ENCODE results near the gene ZSCAN5B.
"Not testable (repeated sequence)": the region's sequence is repeated elsewhere in the genome, so short reads cannot be mapped to it uniquely, and the experiment has no call there.

The ZSCAN5B gene

DNA sequence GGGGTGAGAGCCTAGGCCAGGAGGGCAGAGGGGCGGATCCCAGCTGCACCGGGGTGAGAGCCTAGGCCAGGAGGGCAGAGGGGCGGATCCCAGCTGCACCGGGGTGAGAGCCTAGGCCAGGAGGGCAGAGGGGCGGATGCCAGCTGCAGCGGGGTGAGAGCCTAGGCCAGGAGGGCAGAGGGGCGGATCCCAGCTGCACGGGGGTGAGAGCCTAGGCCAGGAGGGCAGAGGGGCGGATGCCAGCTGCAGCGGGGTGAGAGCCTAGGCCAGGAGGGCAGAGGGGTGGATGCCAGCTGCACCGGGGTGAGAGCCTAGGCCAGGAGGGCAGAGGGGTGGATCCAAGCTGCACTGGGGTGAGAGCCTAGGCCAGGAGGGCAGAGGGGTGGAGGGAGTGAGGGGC is 21.3 kb downstream of the ZSCAN5B start:
- DNase-seq (ENCODE audit: low spot score): not testable (repeated sequence)

DNA sequence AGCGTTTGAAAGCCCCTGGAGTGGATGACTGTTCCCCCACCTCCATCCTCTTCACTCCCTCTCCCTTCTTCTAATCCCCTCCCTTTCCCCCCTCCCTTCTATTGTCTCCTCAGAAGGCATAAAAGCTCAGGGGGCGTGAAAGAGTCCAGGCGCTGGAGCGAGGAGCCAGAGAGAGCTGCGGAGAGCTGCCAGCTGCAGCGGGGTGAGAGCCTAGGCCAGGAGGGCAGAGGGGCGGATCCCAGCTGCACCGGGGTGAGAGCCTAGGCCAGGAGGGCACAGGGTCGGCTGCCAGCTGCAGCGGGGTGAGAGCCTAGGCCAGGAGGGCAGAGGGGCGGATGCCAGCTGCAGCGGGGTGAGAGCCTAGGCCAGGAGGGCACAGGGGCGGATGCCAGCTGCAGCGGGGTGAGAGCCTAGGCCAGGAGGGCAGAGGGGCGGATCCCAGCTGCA is 21.7 kb downstream of the ZSCAN5B start, which contains the start of gene GALP:
TSS of gene GALP (plus strand) at position 148 of the 447 bp plus-strand sequence. CDS start 1,101 bp downstream, outside the sequence.
- not testable (repeated sequence) for DNase-seq (ENCODE audit: low spot score)

DNA sequence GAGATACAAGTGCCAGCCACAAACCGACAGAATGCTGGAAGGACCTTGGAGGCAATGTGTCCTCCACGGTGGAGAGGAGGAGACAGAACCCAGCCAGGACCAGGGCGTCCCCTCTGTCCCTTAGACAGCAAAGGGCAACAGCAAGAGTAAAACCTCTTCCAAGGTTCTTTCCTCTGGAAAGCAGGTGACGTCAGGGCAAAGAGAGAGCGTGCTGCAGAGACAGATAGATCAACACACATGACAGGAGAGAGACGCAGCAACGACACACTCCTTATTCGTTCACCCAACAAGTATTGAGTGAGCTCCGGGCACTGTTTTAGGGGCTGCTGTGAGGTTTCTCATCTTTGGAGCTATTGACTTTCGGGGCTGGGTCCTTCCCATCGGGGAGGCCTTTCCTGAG is 23.0 kb downstream of the ZSCAN5B start:
- DNase-seq (ENCODE audit: low spot score): no peak

DNA sequence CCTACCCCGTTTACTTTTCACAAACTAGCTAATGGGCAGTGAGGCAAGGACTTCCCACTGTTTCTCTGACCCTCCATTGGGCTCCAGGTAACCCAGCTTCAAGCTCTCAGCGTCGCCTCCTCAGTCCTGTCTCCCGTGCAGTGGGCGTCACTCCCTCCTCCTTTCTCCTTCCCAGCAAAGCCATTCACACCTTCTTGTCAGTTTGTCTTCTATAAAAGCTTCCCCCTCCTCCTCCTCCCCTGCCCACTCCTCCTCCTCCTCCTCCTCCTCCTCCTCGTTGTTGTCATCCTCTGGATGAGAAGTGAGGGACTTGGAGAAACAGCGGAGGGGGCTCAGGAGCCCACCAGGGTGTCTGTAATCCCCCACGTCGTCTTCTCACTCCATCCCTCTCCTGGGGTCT is 23.5 kb downstream of the ZSCAN5B start:
- DNase-seq (ENCODE audit: low spot score): no peak

DNA sequence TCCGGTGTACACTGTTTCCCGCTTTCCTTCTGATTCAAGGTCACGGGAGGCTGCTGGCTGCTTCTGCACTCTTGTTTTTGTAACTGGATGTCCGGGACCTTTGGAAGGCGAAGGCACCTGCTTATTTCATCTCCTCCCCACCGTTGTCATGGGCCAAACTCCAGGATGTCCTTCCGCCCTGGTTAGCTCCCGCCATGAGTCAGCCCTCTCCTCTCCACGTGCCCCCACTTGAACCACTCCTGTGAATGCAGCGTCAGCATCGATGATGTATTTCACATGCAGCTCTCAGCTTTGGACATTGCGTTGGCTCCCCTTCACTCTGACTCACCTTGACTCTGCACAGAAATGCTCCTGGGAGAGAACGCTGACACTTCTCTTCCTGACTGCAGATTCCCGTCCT is 27.3 kb downstream of the ZSCAN5B start:
- no peak for DNase-seq (ENCODE audit: low spot score)

DNA sequence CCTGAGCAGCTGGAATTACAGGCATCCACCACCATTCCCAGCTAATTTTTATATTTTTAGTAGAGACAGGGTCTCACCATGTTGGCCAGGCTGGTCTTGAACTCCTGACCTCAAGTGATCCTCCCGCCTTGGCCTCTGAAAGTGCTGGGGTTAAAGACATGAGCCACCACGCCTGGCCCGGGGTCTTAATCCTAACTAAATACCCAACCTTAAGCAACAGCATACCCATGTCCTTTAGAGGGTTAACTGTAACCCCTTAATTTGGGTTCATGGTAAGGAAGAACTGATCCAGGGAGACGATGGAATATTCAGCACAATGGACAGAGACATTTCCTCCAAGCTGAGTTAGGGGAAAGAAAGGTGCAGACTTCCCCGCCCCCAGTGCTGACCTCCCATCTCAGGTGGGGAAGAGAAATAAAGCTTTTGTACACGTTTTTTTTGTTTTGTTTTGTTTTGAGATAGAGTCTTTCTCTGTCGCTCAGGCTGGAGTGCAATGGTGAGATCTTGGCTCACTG is 30.5 kb downstream of the ZSCAN5B start:
- no peak for DNase-seq (ENCODE audit: low spot score)

DNA sequence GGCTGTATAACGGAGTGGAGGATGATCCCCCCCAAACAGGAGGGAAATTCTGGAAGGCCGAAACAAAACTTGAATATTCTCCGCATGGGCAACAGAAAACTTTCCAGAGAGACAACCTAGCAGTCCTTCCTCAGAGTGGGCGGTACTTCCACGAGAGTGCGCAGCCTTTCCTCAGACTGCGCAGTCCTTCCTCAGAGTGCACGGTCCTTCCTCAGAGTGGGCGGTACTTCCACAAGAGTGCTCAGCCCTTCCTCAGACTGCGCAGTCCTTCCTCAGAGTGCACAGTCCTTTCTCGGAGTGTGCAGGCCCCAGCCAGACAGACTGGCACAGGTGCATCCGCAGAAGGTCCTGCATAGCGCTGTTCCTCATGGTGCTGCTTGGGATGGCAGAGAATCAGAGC is 34.5 kb downstream of the ZSCAN5B start:
- no peak for DNase-seq (ENCODE audit: low spot score)

DNA sequence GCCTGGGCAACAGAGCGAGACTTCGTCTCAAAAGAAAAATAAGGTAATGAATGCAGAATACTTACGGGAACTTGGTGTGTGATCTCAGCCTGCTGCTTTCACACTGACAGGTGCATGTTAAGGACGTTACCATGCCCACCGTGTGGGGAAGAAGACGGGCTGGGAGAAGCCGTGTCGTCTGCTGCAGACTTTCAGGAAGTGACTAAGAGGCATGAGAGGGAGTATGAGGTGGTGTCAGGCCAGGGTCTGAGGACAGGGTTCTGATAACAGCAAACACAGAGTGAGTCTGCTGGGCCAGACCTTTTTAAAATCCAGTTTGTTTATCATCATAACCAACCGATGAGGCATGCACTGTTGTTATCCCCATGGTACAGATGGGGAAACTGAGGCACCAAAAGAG is 35.3 kb downstream of the ZSCAN5B start:
- DNase-seq (ENCODE audit: low spot score): no peak

DNA sequence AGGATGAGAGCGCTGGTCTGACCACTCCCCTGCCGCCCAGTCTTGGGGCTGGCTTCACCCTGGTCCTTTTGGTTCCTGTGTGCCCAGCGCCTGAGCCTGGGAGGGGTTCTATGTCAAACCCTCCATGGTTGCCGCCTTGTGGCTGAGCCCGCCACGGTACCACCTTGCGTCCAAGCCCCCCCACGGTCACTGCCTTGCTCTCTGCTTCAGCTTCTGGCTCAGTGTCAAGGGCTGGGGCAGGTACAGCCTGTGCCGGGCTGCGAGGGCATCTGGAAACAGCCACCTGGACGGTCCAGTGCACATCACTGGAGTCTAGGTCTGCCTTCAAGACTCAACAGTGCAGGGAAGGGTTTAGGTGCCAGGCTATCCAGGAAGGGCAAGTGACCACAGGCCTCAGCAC is 36.0 kb downstream of the ZSCAN5B start:
- DNase-seq (ENCODE audit: low spot score): no peak

DNA sequence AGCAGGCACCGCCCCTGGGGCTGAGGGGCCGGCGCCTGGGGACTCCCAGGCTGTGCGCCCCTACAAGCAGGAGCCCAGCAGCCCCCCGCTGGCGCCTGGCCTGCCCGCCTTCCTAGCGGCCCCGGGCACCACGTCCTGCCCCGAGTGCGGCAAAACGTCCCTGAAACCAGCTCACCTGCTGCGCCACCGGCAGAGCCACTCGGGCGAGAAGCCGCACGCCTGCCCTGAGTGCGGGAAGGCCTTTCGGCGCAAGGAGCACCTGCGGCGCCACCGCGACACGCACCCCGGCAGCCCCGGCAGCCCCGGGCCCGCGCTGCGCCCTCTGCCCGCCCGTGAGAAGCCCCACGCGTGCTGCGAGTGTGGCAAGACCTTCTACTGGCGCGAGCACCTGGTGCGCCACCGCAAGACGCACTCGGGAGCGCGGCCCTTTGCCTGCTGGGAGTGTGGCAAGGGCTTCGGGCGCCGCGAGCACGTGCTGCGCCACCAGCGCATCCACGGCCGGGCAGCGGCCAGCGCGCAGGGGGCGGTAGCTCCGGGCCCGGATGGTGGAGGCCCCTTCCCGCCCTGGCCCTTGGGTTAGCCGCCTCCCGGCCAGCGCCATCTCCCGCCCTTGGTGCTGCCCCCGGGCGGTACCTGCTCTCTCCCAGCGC is 37.8 kb downstream of the ZSCAN5B start:
- no peak for DNase-seq (ENCODE audit: low spot score)

DNA sequence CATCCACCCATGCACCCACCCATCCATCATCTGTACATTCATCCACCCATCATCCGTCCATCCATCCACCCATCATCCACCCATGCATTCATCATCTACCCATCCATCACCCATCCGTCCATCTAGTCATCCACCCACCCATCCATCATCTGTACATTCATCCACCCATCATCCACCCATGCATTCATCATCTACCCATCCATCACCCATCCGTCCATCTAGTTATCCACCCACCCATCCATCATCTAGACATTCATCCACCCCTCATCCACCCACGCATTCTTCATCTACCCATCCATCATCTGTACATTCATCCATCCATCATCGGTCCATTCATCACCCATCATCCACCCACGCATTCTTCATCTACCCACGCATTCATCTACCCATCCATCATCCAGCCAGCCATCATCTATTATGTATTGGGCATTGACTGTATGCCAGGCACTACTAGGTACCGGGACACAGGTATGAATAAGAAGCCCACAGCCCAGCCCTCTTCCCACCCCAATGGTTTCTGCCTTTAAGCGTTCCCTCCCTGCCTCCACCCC is 38.5 kb downstream of the ZSCAN5B start:
- DNase-seq (ENCODE audit: low spot score): no peak

DNA sequence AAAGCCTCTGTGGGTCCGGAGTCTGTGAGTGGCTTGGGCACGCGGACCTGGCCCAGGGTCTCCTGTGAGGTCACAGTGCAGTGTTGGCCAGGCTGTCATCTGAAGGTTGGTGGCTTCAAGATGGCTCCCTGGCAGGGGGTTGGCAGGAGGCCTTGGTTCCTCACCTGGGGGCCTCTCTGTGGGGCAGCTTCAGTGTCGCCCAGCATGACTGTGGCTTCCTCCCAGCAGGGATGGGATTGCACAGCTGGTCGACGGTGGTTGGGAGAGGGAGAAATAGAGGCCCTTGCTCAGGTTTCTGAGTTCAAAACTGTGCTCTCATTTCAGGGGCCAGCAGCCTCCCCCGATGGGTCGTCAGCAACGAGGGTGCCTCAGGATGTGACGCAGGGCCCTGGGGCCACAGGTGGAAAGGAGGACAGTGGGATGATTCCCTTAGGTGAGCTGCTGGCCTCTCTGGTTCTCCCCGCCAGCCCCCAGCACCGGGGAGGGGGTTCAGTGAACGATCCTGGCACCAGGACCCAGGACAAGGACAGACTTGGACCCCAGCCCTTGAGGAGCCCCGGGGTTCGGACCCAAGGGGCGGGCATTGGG is 39.3 kb downstream of the ZSCAN5B start:
- DNase-seq (ENCODE audit: low spot score): no peak

DNA sequence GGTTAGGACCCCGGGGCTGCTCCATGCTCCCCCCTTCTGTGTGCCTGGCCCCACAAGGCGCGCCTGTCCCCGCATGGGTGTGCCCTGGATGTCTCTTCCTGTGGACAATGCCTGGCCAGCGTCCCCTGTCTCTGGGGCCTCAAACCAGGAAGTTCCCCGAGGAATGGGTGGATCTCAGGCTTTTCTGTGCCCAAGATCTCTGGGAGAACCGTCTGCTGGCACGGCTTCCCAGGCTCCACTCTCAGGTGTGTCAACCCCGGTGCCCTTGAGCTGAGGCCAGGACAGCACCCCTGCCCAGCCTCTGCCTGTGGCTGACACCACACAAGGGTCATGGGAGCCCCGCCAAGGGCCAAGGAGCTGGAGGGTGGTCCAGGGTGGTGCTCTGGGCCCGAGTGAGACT is 40.8 kb downstream of the ZSCAN5B start:
- DNase-seq (ENCODE audit: low spot score): no peak

DNA sequence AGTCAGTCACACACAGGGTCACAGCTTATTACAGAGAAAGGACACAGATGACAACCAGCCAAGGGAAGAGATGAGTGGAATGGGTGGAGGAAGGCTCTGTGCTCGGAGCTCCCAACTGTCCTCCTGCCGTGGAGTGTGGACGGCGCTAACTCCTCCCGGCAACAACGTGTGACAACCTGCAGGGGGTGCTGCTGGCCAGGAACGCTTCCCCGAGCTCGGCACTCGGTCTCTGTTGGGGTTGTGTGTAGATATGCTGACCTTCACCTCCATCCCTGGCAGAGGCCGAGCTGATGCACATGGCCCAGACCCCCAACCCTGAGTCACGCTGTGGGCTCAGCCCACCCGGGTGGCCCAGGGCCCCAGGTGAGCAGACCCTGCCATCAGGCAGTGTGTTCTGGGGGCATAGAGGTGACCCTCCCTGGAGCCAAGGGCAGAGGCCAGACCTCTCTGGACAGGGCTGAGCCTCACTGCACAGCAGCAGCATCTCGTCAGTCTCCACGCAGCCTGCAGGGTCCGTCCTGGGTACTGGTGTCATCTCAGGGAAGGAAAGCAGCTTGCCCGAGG is 42.4 kb downstream of the ZSCAN5B start:
- peak; percentile 33 for DNase-seq (ENCODE audit: low spot score)

DNA sequence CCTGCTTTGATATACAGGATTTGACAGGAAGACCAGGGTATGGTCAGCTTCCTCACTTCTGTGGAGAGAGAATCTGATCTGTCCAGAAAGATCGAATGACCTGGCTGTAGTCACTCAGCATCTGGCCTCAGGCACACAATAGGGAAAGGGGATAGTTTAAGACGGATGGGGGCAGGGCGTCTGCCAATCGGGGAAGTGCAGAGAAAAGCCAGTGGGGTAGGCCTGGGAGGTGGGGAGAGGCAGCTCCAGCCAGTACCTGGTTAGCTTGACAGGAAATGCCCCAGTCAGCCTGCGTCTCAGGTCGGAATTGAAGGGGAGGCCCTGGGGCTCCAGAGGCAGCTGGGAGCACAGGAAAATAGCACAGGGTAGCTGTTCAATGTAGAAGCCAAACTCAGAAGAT is 44.1 kb downstream of the ZSCAN5B start:
- no peak for DNase-seq (ENCODE audit: low spot score)

DNA sequence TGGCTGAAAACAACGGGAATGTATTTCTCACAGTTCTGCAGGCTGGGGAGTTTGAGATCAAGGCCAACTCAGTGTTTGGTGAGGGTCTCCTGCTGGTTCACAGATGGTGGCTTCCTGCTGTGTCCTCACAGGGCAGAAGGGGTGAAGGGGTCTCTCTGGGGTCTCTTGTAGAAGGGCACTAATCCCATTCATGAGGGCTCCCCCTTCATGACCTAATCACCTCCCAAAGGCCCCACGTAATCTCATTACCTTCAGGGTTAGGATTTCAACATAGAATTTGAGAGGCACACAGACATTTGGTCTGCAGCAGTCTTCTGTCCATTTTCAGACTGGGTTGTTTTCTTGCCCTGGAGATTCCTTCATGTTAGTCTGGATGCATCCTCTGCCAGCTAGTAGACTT is 44.9 kb downstream of the ZSCAN5B start:
- DNase-seq (ENCODE audit: low spot score): no peak

DNA sequence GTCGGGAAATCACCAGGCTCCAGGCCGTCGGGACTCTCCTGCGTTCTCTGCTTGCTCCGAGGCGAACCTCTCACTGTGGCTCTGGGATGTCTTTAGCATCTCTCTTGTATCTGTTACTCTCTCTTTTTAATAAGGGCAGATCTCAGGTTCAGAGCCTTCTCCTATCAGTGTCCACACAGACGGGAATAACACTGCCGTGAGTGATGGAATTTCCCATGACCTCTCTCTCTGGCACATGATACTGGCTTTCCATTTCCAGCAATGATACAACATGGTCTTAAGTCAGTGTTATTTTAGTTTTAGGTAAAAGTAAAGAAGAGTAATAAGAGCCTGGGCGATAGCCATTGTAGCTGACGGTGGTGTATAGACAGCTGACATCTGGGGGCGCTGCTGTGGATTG is 47.2 kb downstream of the ZSCAN5B start:
- DNase-seq (ENCODE audit: low spot score): no peak

DNA sequence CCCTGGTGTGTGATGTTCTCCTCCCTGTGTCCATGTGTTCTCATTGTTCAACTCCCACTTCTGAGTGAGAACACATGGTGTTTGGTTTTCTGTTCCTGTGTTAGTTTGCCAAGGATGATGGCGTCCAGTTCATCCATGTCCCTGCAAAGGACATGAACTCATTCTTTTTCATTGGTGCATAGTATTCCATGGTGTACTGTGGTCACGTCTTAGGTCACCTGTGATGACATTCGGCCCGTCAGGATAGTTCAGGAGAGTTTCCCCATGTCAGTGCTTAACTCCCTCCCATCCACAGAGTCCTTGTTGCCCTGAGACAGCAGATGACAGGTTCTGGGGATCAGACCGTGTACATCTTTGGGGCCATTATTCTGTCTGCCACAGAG is 47.9 kb downstream of the ZSCAN5B start:
- no peak for DNase-seq (ENCODE audit: low spot score)

DNA sequence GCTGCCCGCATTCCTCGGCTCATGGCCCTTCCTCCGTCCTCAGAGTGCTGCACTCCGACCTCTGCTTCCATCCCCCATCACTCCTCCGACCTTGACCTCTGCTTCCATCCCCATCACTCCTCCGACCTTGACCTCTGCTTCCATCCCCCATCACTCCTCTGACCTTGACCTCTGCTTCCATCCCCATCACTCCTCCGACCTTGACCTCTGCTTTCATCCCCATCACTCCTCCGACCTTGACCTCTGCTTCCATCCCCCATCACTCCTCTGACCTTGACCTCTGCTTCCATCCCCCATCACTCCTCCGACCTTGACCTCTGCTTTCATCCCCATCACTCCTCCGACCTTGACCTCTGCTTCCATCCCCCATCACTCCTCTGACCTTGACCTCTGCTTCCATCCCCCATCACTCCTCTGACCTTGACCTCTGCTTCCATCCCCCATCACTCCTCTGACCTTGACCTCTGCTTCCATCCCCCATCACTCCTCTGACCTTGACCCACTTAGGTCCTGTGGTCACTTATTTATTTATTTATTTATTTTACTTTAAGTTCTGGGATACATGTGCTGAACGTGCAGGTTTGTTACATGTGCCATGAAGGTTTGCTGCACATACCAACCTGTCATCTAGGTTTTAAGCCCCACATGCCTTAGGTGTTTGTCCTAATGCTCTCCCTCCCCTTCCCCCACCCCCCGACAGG is 48.5 kb downstream of the ZSCAN5B start:
- not testable (repeated sequence) for DNase-seq (ENCODE audit: low spot score)

DNA sequence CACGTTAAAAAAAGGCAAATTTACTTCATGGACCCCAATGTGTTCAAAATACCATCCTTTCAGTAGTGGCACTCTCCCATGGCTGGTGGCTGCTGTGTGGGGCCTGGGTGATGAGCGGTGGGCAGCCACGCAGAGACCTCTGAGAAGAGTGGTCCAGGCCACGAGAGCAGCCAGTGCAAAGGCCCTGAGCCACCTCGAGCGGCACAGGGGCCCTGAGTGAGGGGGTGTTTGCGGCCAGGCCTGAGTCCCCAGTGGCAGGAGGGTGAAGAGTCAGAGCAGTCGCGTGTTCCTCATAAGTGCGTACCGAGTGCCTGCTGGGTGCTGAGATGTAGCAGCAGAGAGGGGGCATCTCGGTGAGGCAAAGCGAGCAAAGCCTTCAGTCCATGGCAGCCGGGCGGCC is 49.5 kb downstream of the ZSCAN5B start:
- no peak for DNase-seq (ENCODE audit: low spot score)

DNA sequence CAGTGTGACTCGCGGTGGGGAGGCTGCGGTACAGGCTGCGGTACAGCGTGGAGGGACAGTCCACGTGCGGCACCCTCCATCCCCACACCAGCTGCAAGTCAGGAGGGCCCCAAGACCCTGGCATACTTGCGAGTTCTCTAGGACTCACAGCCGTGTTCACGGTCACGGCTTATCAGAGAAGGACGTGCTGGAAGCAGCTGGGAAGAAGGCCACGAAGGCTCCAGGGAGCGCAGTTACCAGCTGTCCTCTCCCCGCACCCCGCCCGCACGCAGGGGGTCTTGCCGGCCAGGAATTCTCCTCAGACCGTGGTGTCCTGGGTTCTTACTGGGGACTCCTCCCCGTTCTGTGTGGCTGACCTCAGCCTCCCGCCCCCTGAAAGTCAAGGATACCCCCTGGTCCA is 50.3 kb downstream of the ZSCAN5B start:
- DNase-seq (ENCODE audit: low spot score): no peak

DNA sequence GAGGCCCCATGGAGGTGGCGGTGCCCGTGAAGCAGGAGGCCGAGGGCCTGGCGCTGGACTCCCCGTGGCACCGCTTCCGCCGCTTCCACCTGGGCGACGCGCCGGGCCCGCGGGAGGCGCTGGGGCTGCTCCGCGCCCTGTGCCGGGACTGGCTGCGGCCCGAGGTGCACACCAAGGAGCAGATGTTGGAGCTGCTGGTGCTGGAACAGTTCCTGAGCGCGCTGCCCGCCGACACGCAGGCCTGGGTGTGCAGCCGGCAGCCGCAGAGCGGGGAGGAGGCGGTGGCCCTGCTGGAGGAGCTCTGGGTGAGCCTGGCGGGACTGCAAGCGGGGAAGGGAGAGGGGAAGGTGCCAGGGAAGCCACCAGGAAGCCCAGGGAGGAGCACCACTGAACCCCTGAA is 50.7 kb downstream of the ZSCAN5B start:
- DNase-seq (ENCODE audit: low spot score): peak; percentile 25

DNA sequence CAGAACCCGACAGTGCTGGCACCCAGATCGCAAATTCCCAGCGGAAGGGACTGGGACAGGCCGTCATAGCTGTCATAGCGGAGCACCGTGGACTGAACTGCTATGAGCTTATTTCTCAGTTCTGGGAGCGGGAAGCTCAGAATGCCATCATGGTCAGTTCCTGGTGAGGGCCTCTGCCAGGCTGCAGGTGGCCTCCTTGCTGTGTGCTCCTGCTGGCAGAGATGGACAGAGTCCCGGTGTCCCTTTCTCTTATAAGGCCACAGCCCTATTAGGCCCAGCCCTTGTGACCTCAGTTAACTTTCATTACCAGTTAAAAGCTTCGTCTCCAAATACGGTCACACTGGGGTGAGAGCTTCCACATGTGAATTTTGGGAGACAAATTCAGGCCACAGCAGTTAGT is 51.9 kb downstream of the ZSCAN5B start:
- DNase-seq (ENCODE audit: low spot score): no peak

Measured in cerebellar cortex (tissue), 1 donor.